Lung (tissue), 12 donors: Measurements from ENCODE around the gene MYO15A. TPM values are rescaled to one million over a fixed set of nuclear protein-coding genes. Genes with fewer than 3 reads are reported as not detected.

Experiments
- ATAC-seq: fragments of 200-7000 bp; cut with Tn5 transposase; one replicate; pipeline ENCODE4 v1.9.1; 2020; ENCODE audit warnings: moderate number of reproducible peaks; ENCODE audit not compliant: insufficient read depth, low FRiP score
- DNase-seq, 3 donors: peaks; one replicate each; pipeline ENCODE4 v3.0.0-alpha.2; 2013 to 2017
- H3K27ac ChIP-seq, 2 donors: one replicate each; pipeline ENCODE4 v1.5.1; 2013; ENCODE audit warnings: mild to moderate bottlenecking in 2 of 2, moderate library complexity in 2 of 2, control low read depth in 1 of 2, inconsistent platforms in 1 of 2, low read depth in 1 of 2, low read length in 1 of 2
- H3K27me3 ChIP-seq, 3 donors: one replicate each; pipeline ENCODE4 v1.5.1; 2013; ENCODE audit warnings: low read length in 2 of 3; ENCODE audit not compliant: control insufficient read depth in 3 of 3, insufficient read depth in 3 of 3
- H3K36me3 ChIP-seq, 4 donors: one replicate each; pipeline ENCODE4 v1.5.1; 2013; ENCODE audit warnings: low read length in 4 of 4, mild to moderate bottlenecking in 1 of 4, moderate library complexity in 1 of 4; ENCODE audit not compliant: control insufficient read depth in 4 of 4, insufficient read depth in 4 of 4
- H3K4me1 ChIP-seq, 5 donors: one replicate each; pipeline ENCODE4 v1.5.1; 2013; ENCODE audit warnings: low read length in 5 of 5, mild to moderate bottlenecking in 2 of 5, moderate library complexity in 1 of 5; ENCODE audit not compliant: control insufficient read depth in 5 of 5, insufficient read depth in 5 of 5
- H3K4me3 ChIP-seq: one replicate; pipeline ENCODE4 v1.5.1; 2013; ENCODE audit warnings: mild to moderate bottlenecking, control low read depth, moderate library complexity
- H3K9ac ChIP-seq, 2 donors: one replicate each; pipeline ENCODE4 v1.5.1; 2013; ENCODE audit warnings: low read length in 2 of 2, control low read depth in 1 of 2; ENCODE audit not compliant: insufficient read depth in 1 of 2
- H3K9me3 ChIP-seq, 4 donors: one replicate each; pipeline ENCODE4 v1.5.1; 2013; ENCODE audit warnings: low read length in 3 of 4, mild to moderate bottlenecking in 1 of 4, moderate library complexity in 1 of 4; ENCODE audit not compliant: control insufficient read depth in 4 of 4, insufficient read depth in 3 of 4
- CTCF ChIP-seq: IDR thresholded peaks from 2 replicates; pipeline ENCODE4 v1.5.1; 2012; ENCODE audit warnings: mild to moderate bottlenecking; ENCODE audit errors: control extremely low read depth, extremely low read depth
- WGBS, 2 donors: extraction: QIAGEN DNeasy Blood & Tissue Kit; methylation state at CpG; one replicate each; pipeline ENCODE4 v1.1.7; 2013; 5-methylcytosine and 5-hydroxymethylcytosine counted together
- polyA plus RNA-seq, 2 donors: library from polyadenylated mRNA; stranded (reverse); fragments of 200-250 nt; gene quantifications; one replicate each; pipeline ENCODE4 v1.2.1, GENCODE V29; 2013
- total RNA-seq, 2 donors: library from RNA; depleted of rRNA in 1 of 2; stranded (reverse); fragments of >200 nt in 1 of 2; gene quantifications; one replicate each; pipeline ENCODE4 v1.2.1, GENCODE V29; 2014 to 2021
- donor health status: control.
- donor health status: control.
- donor health status: Bipolar disorder and iron deficiency.
- donor health status: healthy.
- donor health status: DM: yes; HTN: yes; CAD: no.

The MYO15A gene
- total and polyA plus RNA-seq, 4 donors: 0.56 to 2.7 (median 2.3) TPM

- 79 to 88% methylated on average over 6 of the region's 6 CpGs for WGBS, 2 donors
Observed at GRCh38 chr17:18111330-18111971, 2.9 kb downstream of the MYO15A start.

GRCh38 chr17:18115517-18115916 is 7.0 kb downstream of the MYO15A start:
- no peak for TF ChIP-seq CTCF
- Histone ChIP-seq H3K9ac (no peak overlapping the region), H3K4me3 (no peak overlapping the region), H3K27me3 (no peaks in the 10 kb centered on the region), H3K36me3 (no peaks in the 10 kb centered on the region), H3K9me3 (peaks cover 0 to 5% (median 0%) of the 10 kb centered on the region in 4 donors), H3K4me1 (no peaks in the 10 kb centered on the region), H3K27ac (no peak overlapping the region)
- no peak for DNase-seq
- ATAC-seq: no peak
- WGBS, 2 donors: 85 to 93% methylated on average over 7 of the region's 7 CpGs

More at GRCh38 chr17:18111330-18111971, 2.9 kb downstream of the MYO15A start:
- Histone ChIP-seq H3K4me3 (no peak overlapping the region), H3K9ac (no peak overlapping the region), H3K4me1 (no peaks in the 10 kb centered on the region), H3K27me3 (no peaks in the 10 kb centered on the region), H3K9me3 (no peaks in the 10 kb centered on the region), H3K27ac (no peak overlapping the region), H3K36me3 (peaks cover 0 to 9% (median 3%) of the 10 kb centered on the region in 4 donors)
- TF ChIP-seq CTCF: no peak
- DNase-seq: no peak
- no peak for ATAC-seq

- Histone ChIP-seq H3K4me1 (no peaks in the 10 kb centered on the region), H3K9ac (no peak overlapping the region)
- no peak for TF ChIP-seq CTCF
Observed at GRCh38 chr17:18116078-18116477, 7.5 kb downstream of the MYO15A start.

GRCh38 chr17:18117533-18117932 is 9.0 kb downstream of the MYO15A start:
- 97 to 100% methylated on average over 1 of the region's 1 CpG for WGBS, 2 donors
- H3K27ac ChIP-seq: no peak overlapping the region
- no peak for TF ChIP-seq CTCF
- H3K4me3 ChIP-seq: no peak overlapping the region
- no peaks in the 10 kb centered on the region for H3K27me3 ChIP-seq
- H3K9ac ChIP-seq: no peak overlapping the region
- no peaks in the 10 kb centered on the region for H3K36me3 ChIP-seq
- peaks cover 0 to 5% (median 0%) of the 10 kb centered on the region in 4 donors for H3K9me3 ChIP-seq
- ATAC-seq (no peak), DNase-seq (no peak)
- H3K4me1 ChIP-seq: peaks cover 0 to 10% (median 0%) of the 10 kb centered on the region in 5 donors

More at GRCh38 chr17:18116078-18116477, 7.5 kb downstream of the MYO15A start:
- Histone ChIP-seq H3K9me3 (peaks cover 0 to 5% (median 0%) of the 10 kb centered on the region in 4 donors), H3K27ac (no peak overlapping the region), H3K36me3 (no peaks in the 10 kb centered on the region), H3K4me3 (no peak overlapping the region), H3K27me3 (no peaks in the 10 kb centered on the region)
- DNase-seq: no peak
- 86 to 96% methylated on average over 5 of the region's 5 CpGs for WGBS, 2 donors
- ATAC-seq: no peak
